ENCODE data around the gene CEL.
"Not testable (repeated sequence)": the region's sequence is repeated elsewhere in the genome, so short reads cannot be mapped to it uniquely, and the experiment has no call there.

The CEL gene
- 0.46 to 0.85 (median 0.56) reads per million in 4 donors for total RNA-seq

- not testable (repeated sequence) for DNase-seq
These were observed at the start of gene CEL for GRCh38 chr9:133061764-133062145. CEL (plus strand) TSS chr9:133061981; CDS start chr9:133062003, 22 bp downstream.

GRCh38 chr9:133014696-133015095, 47.1 kb upstream of the CEL start:
- no peak for DNase-seq

- DNase-seq, result peak in 3 of 5 donors; percentile 13 to 60 (median 26)
These were observed 38.5 kb upstream of the CEL start for GRCh38 chr9:133023117-133023890.

DNA sequence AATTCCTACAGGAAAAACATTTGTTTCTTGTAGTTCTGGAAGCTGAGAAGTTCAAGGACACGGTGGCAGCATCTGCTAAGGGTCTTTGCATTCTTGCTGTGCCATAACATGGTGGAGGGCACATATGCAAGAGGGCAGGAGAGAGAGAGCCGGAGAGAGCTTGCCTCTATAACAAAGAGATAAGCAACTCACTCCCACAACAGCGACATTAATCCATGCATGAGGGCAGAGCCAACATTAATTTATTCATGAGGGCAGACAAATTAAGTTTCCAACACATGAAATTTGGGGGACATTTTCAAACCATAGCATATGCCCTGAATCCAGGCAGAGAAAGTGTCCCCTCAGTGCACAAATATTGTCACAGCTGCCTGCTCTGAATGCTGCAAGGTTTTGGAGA, 35.4 kb upstream of the CEL start:
- DNase-seq, result no peak

- no peak for DNase-seq
These were observed 34.6 kb upstream of the CEL start for GRCh38 chr9:133027134-133027533.

DNA sequence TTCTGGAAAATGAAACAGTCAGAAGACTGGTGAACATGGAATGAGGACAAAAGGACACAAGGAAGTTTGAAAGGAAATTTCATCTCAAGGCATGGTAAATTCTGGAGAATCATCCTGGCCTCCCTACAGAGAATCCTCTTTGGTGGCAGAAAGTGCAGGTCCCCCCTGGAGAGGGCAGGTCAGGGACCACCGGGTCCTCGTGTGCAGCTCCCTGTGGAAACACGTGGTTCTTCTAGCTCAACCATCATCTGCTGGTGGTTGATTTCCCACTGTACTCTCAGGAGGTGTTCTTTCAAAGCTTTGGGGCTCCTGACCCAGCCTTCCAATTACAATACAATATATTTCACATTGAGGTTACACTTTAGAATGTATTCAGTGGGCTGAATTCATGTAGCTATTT, 33.6 kb upstream of the CEL start:
- no peak for DNase-seq

DNA sequence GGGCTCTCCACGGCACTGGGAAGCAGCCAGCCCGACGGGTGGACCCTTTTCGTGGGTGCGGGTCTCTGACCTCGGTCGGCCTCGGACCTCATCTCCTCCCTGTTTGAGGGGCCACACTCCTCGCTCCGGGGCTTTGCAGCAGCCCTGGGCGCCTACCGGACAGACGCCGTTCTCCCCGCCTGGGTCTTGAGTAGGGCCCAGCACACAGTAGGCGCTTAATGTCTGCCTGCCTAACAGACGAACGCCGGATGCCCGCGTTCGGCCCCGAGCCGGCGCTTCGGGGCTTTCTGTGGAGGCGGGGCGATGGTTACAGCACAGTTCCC, 31.8 kb upstream of the CEL start:
- DNase-seq, result peak in 1 of 5 donors; percentile 7

DNA sequence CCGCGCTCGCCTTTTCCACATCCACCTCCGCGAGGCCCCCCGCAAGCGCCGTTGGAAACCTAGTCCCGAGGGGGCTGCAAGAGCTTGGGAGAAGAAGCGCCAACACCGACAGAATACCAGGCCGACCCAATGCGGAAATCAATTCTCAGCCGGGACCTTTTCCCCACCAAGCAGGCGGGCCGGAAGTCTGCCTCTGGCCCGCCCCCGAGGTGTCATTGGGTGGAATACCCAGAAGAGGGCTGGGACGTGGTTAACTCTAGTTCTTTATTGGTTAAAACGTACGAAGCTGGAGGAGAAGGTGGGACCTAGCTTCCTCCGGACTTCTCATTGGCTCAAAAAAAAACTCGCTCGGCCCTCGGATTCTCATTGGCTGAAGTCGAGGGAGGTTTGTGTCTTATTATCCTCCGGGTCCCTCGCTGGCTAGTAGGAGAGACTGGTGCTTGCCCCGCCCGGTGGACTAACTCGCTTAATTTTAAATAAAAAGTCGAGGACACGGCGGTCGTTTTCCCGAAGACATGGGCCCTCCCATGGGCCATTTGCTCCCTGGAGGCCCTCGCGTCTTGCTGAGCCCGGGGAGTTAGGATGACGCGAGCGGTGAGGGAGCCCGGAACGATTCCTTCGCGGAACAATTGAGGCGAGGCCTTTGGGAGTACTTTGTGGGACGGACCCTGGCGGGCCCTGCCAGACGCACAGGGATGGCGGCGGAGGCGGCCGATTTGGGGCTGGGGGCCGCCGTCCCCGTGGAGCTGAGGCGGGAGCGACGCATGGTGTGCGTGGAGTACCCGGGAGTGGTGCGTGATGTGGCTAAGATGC, 31.3 kb upstream of the CEL start, which contains the start of gene GTF3C5:
Gene GTF3C5 (plus strand): TSS at position 681 of the 813 bp plus-strand sequence. CDS start 15 bp downstream, at position 696.
- peak; percentile 84 to 98 (median 88) for DNase-seq

DNA sequence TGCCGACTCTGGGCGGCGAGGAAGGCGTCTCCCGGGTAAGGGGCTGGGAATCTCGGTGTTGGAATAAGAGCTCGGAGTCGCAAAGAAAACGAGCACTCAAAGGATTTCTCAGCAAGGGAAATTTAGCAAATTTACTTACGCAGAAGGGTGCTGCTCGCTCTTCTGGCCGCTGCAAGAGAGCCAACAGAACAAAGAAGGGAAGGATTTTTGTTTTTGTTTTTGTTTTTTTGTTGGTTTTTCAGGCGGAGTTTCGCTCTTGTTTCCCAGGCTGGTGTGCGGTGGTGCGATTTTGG, 30.7 kb upstream of the CEL start:
- DNase-seq, result no peak

DNA sequence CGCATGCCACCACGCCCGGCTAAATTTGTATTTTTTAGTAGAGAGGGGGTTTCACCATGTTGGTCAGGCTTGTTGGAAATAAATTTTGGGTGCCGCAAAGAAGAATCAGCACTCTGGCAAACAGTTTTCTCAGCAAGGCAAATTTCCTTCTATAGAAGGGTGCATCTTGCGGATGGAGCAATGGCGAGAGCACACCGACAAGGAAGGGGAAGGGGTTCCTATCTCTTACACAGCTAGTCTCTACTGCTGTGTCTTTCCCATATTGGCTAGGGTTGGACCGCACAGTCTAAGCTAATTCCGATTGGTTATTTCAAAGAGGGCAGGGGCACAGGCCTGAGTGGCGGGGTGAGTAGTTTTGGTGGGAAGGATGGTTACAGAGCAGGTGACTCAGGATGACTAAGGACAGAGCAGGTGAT, 30.3 kb upstream of the CEL start:
- no peak for DNase-seq

- no peak for DNase-seq
These were observed 29.6 kb upstream of the CEL start for GRCh38 chr9:133032171-133032570.

GRCh38 chr9:133035669-133036068, 26.1 kb upstream of the CEL start:
- DNase-seq, result no peak

DNA sequence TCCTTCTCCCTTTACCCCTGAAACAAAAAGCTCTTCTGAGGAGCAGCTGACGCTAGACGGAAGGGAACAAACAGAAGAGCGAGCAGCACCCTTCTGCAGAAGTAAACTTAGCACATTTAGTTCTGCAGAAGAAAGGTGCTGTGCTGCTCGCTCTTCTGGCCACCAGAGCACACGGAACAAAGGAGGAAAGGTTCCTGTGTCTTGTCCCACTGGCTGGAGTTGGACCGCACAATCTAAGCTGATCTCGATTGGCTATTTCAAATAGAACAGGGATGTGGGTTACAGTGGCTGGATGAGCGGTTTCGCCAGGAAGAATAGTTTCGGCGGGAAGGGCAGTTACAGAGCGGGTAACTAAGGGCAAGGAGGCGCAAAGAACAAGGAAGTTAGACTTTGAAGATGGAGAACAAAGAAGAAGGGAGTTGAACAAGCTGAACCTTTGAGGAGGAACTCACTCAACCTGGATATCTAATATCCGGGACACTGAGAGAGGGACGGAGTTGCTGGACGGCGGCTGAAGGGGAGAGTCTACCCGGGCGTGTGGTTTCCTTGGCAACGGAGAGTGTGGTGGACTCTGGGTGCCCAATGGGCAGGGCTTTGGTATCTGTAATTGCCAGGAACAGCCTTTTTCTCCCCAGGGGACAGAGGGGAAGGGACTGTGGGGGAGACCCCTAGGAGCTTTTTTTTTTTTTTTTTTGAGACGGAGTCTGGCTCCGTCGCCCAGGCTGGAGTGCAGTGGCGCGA, 23.8 kb upstream of the CEL start:
- DNase-seq, result no peak

- peak in 2 of 5 donors; percentile 15 for DNase-seq
These were observed 20.8 kb upstream of the CEL start for GRCh38 chr9:133040892-133041479.

- DNase-seq, result no peak
These were observed 19.8 kb upstream of the CEL start for GRCh38 chr9:133041958-133042357.

DNA sequence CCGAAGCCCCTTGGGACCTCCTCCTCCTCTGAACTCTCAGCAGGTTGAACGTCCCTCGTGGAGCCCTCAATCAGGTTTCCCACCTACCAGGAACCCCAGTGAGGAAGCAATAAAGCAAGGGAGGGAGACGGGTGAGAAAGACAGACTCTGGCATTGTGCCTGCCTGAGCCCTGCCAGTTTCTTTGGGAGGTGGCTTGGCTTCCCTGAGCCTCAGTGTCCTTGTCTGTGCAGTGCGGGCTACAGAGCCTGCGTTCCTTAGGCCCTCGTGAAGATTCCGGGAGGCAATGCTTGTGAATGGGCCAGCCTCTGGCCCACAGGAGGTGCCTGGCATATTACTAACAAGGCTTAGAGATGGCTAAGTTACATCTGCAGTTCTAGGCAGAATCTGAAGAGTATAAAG, 19.1 kb upstream of the CEL start:
- no peak for DNase-seq

DNA sequence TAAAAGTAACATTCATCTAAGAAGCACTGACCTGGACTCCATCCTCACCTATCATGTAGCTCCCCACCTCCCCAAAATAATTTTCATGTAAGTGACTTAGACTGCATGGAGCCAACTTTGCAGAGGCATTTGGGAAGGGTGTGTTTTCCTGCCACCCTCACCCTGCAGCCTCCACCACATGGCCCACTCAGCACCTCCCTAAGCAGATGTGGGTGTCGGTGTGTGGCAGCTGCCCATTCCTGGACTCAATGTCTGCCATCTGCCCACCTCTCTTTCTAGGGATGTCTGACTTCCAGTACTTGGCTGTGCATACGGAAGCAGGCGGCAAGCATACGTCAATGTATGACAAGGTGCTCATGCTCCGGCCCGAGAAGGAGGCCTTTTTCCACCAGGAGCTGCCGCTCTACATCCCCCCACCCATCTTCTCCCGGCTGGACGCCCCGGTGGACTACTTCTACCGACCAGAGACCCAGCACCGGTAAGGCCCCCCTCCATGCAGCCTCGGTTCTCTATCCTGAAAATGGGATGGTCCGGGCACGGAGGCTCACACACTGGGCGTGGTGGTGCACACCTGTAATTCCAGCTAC, 18.2 kb upstream of the CEL start:
- no peak for DNase-seq

DNA sequence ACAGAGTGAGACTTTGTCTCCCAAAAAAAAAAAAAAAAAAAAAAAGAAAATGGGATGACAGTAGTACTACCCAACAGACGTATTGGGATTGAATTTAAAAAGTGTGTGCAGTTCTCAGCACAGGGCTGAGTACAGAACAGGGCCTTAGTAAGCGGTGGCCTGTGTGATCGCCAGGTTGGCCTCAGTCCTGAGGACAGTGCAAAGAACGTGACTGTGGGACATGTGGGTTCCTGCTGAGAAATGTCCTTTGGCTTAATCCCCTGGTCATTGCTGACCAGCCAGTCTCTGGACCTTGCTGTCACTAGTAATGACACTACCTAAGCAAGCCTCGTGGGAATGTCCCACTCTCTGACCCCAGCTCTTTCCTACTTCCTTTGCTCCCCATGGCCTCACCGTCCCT, 17.7 kb upstream of the CEL start:
- no peak for DNase-seq

- DNase-seq, result no peak
These were observed 17.1 kb upstream of the CEL start for GRCh38 chr9:133044661-133045060.

- DNase-seq, result no peak
These were observed 16.6 kb upstream of the CEL start for GRCh38 chr9:133045132-133045531.

GRCh38 chr9:133046196-133046899, 15.4 kb upstream of the CEL start:
- no peak for DNase-seq

DNA sequence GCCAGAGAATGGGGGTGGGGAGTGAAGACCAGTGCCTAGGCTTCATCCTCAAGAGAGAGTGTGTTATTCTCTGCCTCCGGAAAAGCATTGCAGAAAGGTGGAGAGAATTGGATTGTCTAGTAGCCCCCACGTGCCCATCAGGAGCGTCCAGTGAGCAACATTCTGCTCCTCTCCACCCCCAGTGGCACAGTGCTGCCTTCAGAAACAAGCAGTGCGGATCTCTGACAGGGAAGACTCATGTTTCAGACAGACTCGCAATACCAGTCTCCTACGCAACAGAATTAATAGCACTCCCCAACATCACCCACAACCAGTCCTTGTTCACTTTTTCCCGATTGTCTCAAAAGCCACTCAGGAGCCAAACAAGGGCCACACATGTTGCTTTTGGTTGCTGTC, 14.9 kb upstream of the CEL start:
- DNase-seq, result no peak

Data from T-helper 1 cell (primary cell).